Lower lobe of right lung (tissue), 2 donors: ENCODE results near the gene DOK1. TPM values are rescaled to one million over a fixed set of nuclear protein-coding genes. Genes with fewer than 3 reads are reported as not detected.

Source experiments
- ATAC-seq, 2 donors: fragments of 200-7000 bp; cut with Tn5 transposase; one replicate each; pipeline ENCODE4 v1.9.1; 2020 to 2022; ENCODE audit warnings: mild to moderate bottlenecking in 2 of 2, moderate library complexity in 2 of 2
- DNase-seq: peaks from one replicate; pipeline ENCODE4 v3.0.0-alpha.2; 2020
- H3K27ac ChIP-seq: fragments of 200-600 bp; one replicate; pipeline ENCODE4 v1.8.0; 2022
- H3K27me3 ChIP-seq: fragments of 200-600 bp; one replicate; pipeline ENCODE4 v1.8.0; 2022; ENCODE audit warnings: low read depth
- H3K36me3 ChIP-seq: fragments of 200-600 bp; one replicate; pipeline ENCODE4 v1.8.0; 2022; ENCODE audit warnings: mild to moderate bottlenecking
- H3K4me1 ChIP-seq: fragments of 200-600 bp; one replicate; pipeline ENCODE4 v1.8.0; 2022
- H3K4me3 ChIP-seq: fragments of 200-600 bp; one replicate; pipeline ENCODE4 v1.8.0; 2022; ENCODE audit warnings: mild to moderate bottlenecking
- H3K9me3 ChIP-seq: fragments of 200-600 bp; one replicate; pipeline ENCODE4 v1.8.0; 2022
- CTCF ChIP-seq: fragments of 200-600 bp; IDR thresholded peaks from one replicate; pipeline ENCODE4 v1.8.0; 2022; ENCODE audit warnings: antibody characterized with exemption, mild to moderate bottlenecking
- intact Hi-C: fragments of 100-400 bp; cut with DNase I; formaldehyde crosslinking; loops from one replicate; pipeline ENCODE4 v1.11.0; 2022
- total RNA-seq: library from RNA; stranded (reverse); fragmentation: NEBNext Ultra II Directional; extraction: Animal tissue kit (Norgen Biotek cat#: 25700); gene quantifications from one replicate; pipeline ENCODE4 v1.2.1, GENCODE V29; 2021
- donor health status: DM: no; HTN: yes; CAD: no; lungs with severe emphysema.

DOK1 gene
- total RNA-seq, 1 donor from 2014 or later, result 38.4 TPM

DNA sequence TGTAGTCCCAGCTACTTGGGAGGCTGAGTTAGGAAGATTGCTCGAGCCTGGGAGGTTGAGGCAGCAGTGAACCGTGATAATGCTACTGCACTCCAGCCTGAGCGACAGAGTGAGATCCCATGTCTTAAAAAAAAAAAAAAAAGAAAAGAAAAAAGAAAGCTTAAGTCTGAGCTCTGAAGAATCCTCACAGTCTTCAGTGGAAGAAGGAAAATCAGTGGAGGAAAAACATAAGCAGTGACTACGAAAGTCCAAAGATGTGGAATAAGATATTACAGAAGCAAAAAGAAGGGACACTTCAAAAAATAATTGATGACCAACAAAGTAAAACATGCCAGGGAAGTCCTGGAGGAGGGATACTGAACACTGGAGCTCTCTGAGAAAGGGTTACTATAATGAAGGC is 44.2 kb upstream of the DOK1 start:
- Histone ChIP-seq H3K36me3 (peaks cover 9% of the 10 kb centered on the region), H3K9me3 (no peaks in the 10 kb centered on the region), H3K4me1 (peaks cover 42% of the 10 kb centered on the region), H3K27me3 (peaks cover 57% of the 10 kb centered on the region), H3K4me3 (no peak overlapping the region), H3K27ac (no peak overlapping the region)
- ATAC-seq, result no peak
- no peak for DNase-seq
- intact Hi-C loops, result no loop called here
- no peak for TF ChIP-seq CTCF

GRCh38 chr2:74511104-74511989 is 43.2 kb upstream of the DOK1 start:
- Histone ChIP-seq H3K27me3 (peaks cover 67% of the 10 kb centered on the region), H3K27ac (no peak overlapping the region), H3K4me1 (peaks cover 42% of the 10 kb centered on the region), H3K36me3 (no peaks in the 10 kb centered on the region), H3K4me3 (no peak overlapping the region), H3K9me3 (no peaks in the 10 kb centered on the region)
- no peak for TF ChIP-seq CTCF
- intact Hi-C loops, result no loop called here
- no peak for ATAC-seq
- no peak for DNase-seq

DNA sequence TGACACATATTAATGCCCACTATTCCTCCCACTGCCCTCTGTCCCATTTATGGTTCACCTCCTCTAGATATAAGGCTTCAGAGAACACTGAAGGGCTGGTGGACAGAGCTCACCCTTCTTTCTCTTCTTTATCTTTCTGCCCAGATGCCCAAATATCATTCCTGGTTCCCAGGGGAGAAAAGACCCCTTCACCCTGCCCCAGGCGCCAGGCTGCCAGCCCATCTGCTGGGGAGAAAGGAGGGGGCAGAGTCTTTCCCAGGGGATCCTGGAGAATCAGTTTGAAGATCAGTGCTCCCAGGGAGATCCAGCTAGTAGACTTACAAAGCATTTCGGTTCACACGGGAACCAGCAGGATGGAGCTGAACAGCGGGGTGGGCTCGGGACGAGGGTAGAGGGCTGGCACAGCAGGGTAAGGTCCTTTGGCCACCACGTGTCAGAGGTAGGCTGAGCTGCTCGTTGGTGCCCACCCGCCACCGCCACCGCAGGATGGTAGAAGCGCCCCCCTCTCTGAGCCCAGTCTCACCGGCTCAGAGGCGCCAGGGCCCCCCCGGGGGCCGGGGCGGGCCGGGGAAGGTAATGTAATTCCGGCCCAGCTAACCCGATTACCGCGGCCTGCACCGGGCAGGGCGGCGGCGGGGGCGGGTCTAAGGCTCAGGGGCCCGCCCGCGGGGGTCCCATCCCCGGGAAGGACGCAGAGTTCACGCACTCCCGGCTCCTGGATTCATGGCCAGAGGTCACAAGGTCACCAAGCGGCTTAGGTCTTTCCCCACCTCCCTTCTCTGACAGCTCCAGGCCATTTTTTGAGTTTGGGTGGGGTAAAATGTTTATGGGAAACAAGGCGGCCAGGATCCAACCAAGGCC is 41.5 kb upstream of the DOK1 start:
- H3K27ac ChIP-seq, result no peak overlapping the region
- H3K27me3 ChIP-seq, result peaks cover 84% of the 10 kb centered on the region
- H3K9me3 ChIP-seq, result no peaks in the 10 kb centered on the region
- H3K4me3 ChIP-seq, result no peak overlapping the region
- ATAC-seq (no peak), DNase-seq (no peak)
- no peaks in the 10 kb centered on the region for H3K36me3 ChIP-seq
- H3K4me1 ChIP-seq, result peaks cover 36% of the 10 kb centered on the region
- no peak for TF ChIP-seq CTCF
- intact Hi-C loops, result no loop called here

GRCh38 chr2:74513605-74514367 is 40.7 kb upstream of the DOK1 start:
- Histone ChIP-seq H3K27ac (no peak overlapping the region), H3K4me3 (no peak overlapping the region), H3K36me3 (no peaks in the 10 kb centered on the region), H3K9me3 (no peaks in the 10 kb centered on the region), H3K27me3 (peaks cover 92% of the 10 kb centered on the region), H3K4me1 (peaks cover 31% of the 10 kb centered on the region)
- intact Hi-C loops, result no loop called here
- DNase-seq, result no peak
- ATAC-seq, result no peak
- TF ChIP-seq CTCF, result no peak
